Muscle of arm (tissue), 12 donors: ENCODE measurements around the gene C19orf81. TPM values are rescaled to one million over a fixed set of nuclear protein-coding genes. Genes with fewer than 3 reads are reported as not detected.

Experiments used
- DNase-seq: peaks from one replicate; pipeline ENCODE4 v3.0.0-alpha.2; 2013
- polyA plus RNA-seq, 12 donors: library from polyadenylated mRNA; unstranded; fragments of 120-200 nt; gene quantifications; one replicate each; pipeline ENCODE4 v1.2.1, GENCODE V29; 2013; ENCODE audit not compliant: insufficient read length in 12 of 12

The C19orf81 gene
- polyA plus RNA-seq, 12 donors, result 0.85 to 2.8 (median 1.5) TPM; not detected in 2

- DNase-seq, result no peak
These were observed 20.7 kb upstream of the C19orf81 start for GRCh38 chr19:50628551-50628950.

GRCh38 chr19:50629194-50629593 lies 20.1 kb upstream of the C19orf81 start:
- DNase-seq, result no peak

GRCh38 chr19:50629801-50630200 lies 19.4 kb upstream of the C19orf81 start:
- DNase-seq, result no peak

- no peak for DNase-seq
These were observed 17.0 kb upstream of the C19orf81 start for GRCh38 chr19:50632151-50632835.

GRCh38 chr19:50633359-50633758 lies 15.9 kb upstream of the C19orf81 start:
- no peak for DNase-seq

- DNase-seq, result no peak
These were observed 15.3 kb upstream of the C19orf81 start for GRCh38 chr19:50633973-50634372.

- DNase-seq, result no peak
These were observed 12.7 kb upstream of the C19orf81 start for GRCh38 chr19:50636317-50637085.

GRCh38 chr19:50638600-50638999 lies 10.6 kb upstream of the C19orf81 start:
- DNase-seq, result no peak

- peak; percentile 15 for DNase-seq
These were observed 9.8 kb upstream of the C19orf81 start, which contains the start of gene SYT3 for GRCh38 chr19:50639121-50640112. Gene SYT3, minus strand, starts transcription at chr19:50639881. Its CDS starts 2,470 bp downstream, at chr19:50637411.

- no peak for DNase-seq
These were observed 8.9 kb upstream of the C19orf81 start for GRCh38 chr19:50640368-50640767.

GRCh38 chr19:50644315-50644915 lies 4.8 kb upstream of the C19orf81 start:
- DNase-seq, result no peak

GRCh38 chr19:50645107-50645506 lies 4.1 kb upstream of the C19orf81 start:
- DNase-seq, result no peak

GRCh38 chr19:50646074-50646807 lies 3.0 kb upstream of the C19orf81 start:
- DNase-seq, result no peak

- DNase-seq, result no peak
These were observed 1.2 kb upstream of the C19orf81 start for GRCh38 chr19:50647879-50648615.

- no peak for DNase-seq
These were observed 586 bp upstream of the C19orf81 start for GRCh38 chr19:50648659-50649058.

- DNase-seq, result no peak
These were observed 1.9 kb downstream of the C19orf81 start for GRCh38 chr19:50651174-50651573.

GRCh38 chr19:50652722-50653121 lies 3.5 kb downstream of the C19orf81 start:
- DNase-seq, result no peak

- no peak for DNase-seq
These were observed 5.6 kb downstream of the C19orf81 start for GRCh38 chr19:50654882-50655281.

GRCh38 chr19:50657222-50657669 lies 8.0 kb downstream of the C19orf81 start:
- DNase-seq, result no peak
